B cell (primary cell): ENCODE results near the gene TTLL11. TPM values are rescaled to one million over a fixed set of nuclear protein-coding genes. Genes with fewer than 3 reads are reported as not detected.

Experiments used
- ATAC-seq: fragments of 200-7000 bp; cut with Tn5 transposase; one replicate; pipeline ENCODE4 v1.10.0; 2021; ENCODE audit warnings: low read depth, mild to moderate bottlenecking, moderate number of reproducible peaks, moderate library complexity
- CTCF ChIA-PET: fragments of 350-600 bp; sonication (Branson Sonifier 250); formaldehyde crosslinking; loops from one replicate; lab custom pipeline; 2021; ENCODE audit warnings: antibody characterized with exemption, inconsistent platforms; lab: Charles Lee
- POLR2A ChIA-PET: fragments of 350-600 bp; sonication (Branson Sonifier 250); formaldehyde crosslinking; loops from one replicate; lab custom pipeline; 2021; ENCODE audit warnings: antibody characterized with exemption; lab: Charles Lee
- DNase-seq: peaks from one replicate; pipeline ENCODE4 v3.0.0; 2013
- H2AFZ ChIP-seq: 2 replicates; pipeline ENCODE4 v1.6.1; 2012; ENCODE audit warnings: mild to moderate bottlenecking, low read depth, low read length; ENCODE audit not compliant: insufficient read depth, poor library complexity, severe bottlenecking
- H3K27ac ChIP-seq, 2 donors: 1 replicate in 1 of 2; 2 replicates in 1 of 2; pipeline ENCODE4 v1.5.1; 2012 to 2013; ENCODE audit warnings: low read length in 2 of 2, mild to moderate bottlenecking in 2 of 2, moderate library complexity in 1 of 2
- H3K27me3 ChIP-seq, 4 experiments: fragments of 200-600 bp in 1 of 4; sonication (generic) in 1 of 4; replicated peaks in 1 of 4; 1 replicate in 2 of 4; 2 replicates in 2 of 4; pipeline versions ENCODE4 v1.6.1 to v1.7.0; 2013 to 2016; ENCODE audit warnings: low read length in 3 of 4, mild to moderate bottlenecking in 2 of 4, mixed read lengths in 1 of 4, moderate library complexity in 1 of 4; ENCODE audit not compliant: insufficient read depth in 4 of 4, control insufficient read depth in 3 of 4; ENCODE audit errors: control extremely low read depth in 1 of 4
- H3K36me3 ChIP-seq, 2 experiments: replicated peaks in 1 of 2; 1 replicate in 1 of 2; 2 replicates in 1 of 2; pipeline versions ENCODE4 v1.6.1 to v1.7.1; 2013; ENCODE audit warnings: low read length in 1 of 2; ENCODE audit not compliant: insufficient read depth in 2 of 2, control insufficient read depth in 1 of 2; ENCODE audit errors: control extremely low read depth in 1 of 2, extremely low read depth in 1 of 2
- H3K4me1 ChIP-seq, 2 donors: fragments of 200-600 bp in 1 of 2; sonication (generic) in 1 of 2; 1 replicate in 1 of 2; 2 replicates in 1 of 2; pipeline versions ENCODE4 v1.5.1 to v1.6.1; 2013 to 2017; ENCODE audit warnings: low read length in 2 of 2; ENCODE audit not compliant: control insufficient read depth in 2 of 2, insufficient read depth in 2 of 2
- H3K4me2 ChIP-seq: replicated peaks from 2 replicates; pipeline ENCODE3; 2012; ENCODE audit warnings: mild to moderate bottlenecking, low read depth, low read length; ENCODE audit not compliant: poor library complexity, severe bottlenecking
- H3K4me3 ChIP-seq, 5 experiments: fragments of 200-600 bp in 1 of 5; sonication (generic) in 1 of 5; 1 replicate in 3 of 5; 2 replicates in 2 of 5; pipeline versions ENCODE4 v1.5.1 to v1.7.0; 2011 to 2016; ENCODE audit warnings: low read length in 4 of 5, mild to moderate bottlenecking in 4 of 5, low read depth in 2 of 5, control low read depth in 1 of 5, moderate library complexity in 1 of 5; ENCODE audit not compliant: insufficient read depth in 1 of 5; ENCODE audit errors: control extremely low read depth in 1 of 5, extremely low read depth in 1 of 5
- H3K79me2 ChIP-seq: fragments of 200-600 bp; sonication (generic); one replicate; pipeline ENCODE4 v1.6.0; 2016; ENCODE audit warnings: low read length; ENCODE audit not compliant: control insufficient read depth, insufficient read depth
- H3K9ac ChIP-seq: fragments of 200-600 bp; sonication (generic); 2 replicates; pipeline ENCODE4 v1.6.1; 2017; ENCODE audit warnings: mild to moderate bottlenecking, low read length, moderate library complexity
- H3K9me3 ChIP-seq, 3 donors: one replicate each; pipeline versions ENCODE4 v1.6.1 to v1.7.1; 2013; ENCODE audit warnings: low read length in 2 of 3; ENCODE audit not compliant: control insufficient read depth in 2 of 3, insufficient read depth in 1 of 3; ENCODE audit errors: control extremely low read depth in 1 of 3
- H4K20me1 ChIP-seq: 2 replicates; pipeline ENCODE4 v1.6.0; 2012; ENCODE audit warnings: mild to moderate bottlenecking, low read length; ENCODE audit not compliant: insufficient read depth, control insufficient read depth, poor library complexity, severe bottlenecking
- H3K27ac Mint-ChIP-seq: one replicate; pipeline ENCODE4 v1.8.0; 2021; ENCODE audit warnings: mixed read lengths
- H3K27me3 Mint-ChIP-seq: one replicate; pipeline ENCODE4 v1.8.0; 2021; ENCODE audit warnings: mixed read lengths
- H3K4me1 Mint-ChIP-seq: one replicate; pipeline ENCODE4 v1.8.0; 2021; ENCODE audit warnings: mixed read lengths
- H3K4me3 Mint-ChIP-seq: one replicate; pipeline ENCODE4 v1.8.0; 2021; ENCODE audit warnings: mixed read lengths
- H3K9me3 Mint-ChIP-seq: one replicate; pipeline ENCODE4 v1.8.0; 2022; ENCODE audit warnings: mixed read lengths; ENCODE audit not compliant: insufficient read depth
- EZH2 ChIP-seq: IDR thresholded peaks from 2 replicates; pipeline ENCODE4 v1.6.1; 2012; ENCODE audit warnings: borderline replicate concordance, low read depth, mild to moderate bottlenecking, moderate library complexity, low read length; ENCODE audit not compliant: insufficient read depth, poor library complexity, severe bottlenecking
- WGBS: methylation state at CpG from one replicate; pipeline ENCODE4 v1.1.5; 2013; ENCODE audit warnings: missing lambda C conversion rate; ENCODE audit not compliant: insufficient coverage; 5-methylcytosine and 5-hydroxymethylcytosine counted together
- intact Hi-C: fragments of 100-400 bp; cut with micrococcal nuclease; formaldehyde crosslinking; loops from one replicate; pipeline ENCODE4 v1.10.0; 2022
- polyA plus RNA-seq: library from polyadenylated mRNA; depleted of rRNA; stranded (reverse); fragments of >200 nt; gene quantifications from 2 replicates; pipeline ENCODE4 v1.2.3, GENCODE V29; 2012
- total RNA-seq, 2 donors: library from RNA; stranded (reverse); fragments of 120-200 nt in 1 of 2; gene quantifications; 1 replicate in 1 of 2; 2 replicates in 1 of 2; pipeline versions ENCODE4 v1.2.3 to v1.2.4, GENCODE V29; 2013 to 2022
- TF ChIP-seq, protein P1 (sequence below): fragments of 200-600 bp; IDR thresholded peaks from one replicate; pipeline ENCODE4 v1.8.0; 2022; ENCODE audit warnings: antibody characterized with exemption, mild to moderate bottlenecking

Gene TTLL11
- total and polyA plus RNA-seq, 2 donors (not counting 1 experiment from before 2014, with no cell fraction given) = 3.6 to 3.8 TPM

DNA sequence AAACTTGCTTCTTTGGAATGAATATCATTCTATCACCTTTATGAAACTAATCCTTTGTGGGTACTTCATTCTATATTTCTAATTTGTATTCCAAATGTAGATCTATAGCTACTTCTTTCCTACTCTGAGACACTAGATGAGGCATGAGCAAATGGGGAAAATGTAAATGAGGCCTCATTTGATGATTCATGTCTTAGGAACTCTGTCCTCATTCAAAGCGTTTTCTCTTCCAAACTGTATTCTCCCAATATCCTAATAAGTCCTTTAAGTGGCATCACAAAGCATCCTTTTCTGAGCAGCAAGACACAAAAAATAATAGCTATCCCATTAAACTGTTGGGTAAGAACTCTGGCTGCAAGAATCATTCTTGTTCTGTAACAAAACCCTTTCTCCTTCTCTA lies 56.1 kb downstream of the TTLL11 start:
- no peak overlapping the region for H3K27ac Mint-ChIP-seq
- peaks cover 3% of the 10 kb centered on the region for H4K20me1 ChIP-seq
- H3K4me1 Mint-ChIP-seq = peaks cover 6% of the 10 kb centered on the region
- no peak overlapping the region for H3K4me3 ChIP-seq
- H3K27me3 Mint-ChIP-seq = peaks cover 36% of the 10 kb centered on the region
- H3K79me2 ChIP-seq = no peaks in the 10 kb centered on the region
- TF ChIP-seq, protein P1, sequence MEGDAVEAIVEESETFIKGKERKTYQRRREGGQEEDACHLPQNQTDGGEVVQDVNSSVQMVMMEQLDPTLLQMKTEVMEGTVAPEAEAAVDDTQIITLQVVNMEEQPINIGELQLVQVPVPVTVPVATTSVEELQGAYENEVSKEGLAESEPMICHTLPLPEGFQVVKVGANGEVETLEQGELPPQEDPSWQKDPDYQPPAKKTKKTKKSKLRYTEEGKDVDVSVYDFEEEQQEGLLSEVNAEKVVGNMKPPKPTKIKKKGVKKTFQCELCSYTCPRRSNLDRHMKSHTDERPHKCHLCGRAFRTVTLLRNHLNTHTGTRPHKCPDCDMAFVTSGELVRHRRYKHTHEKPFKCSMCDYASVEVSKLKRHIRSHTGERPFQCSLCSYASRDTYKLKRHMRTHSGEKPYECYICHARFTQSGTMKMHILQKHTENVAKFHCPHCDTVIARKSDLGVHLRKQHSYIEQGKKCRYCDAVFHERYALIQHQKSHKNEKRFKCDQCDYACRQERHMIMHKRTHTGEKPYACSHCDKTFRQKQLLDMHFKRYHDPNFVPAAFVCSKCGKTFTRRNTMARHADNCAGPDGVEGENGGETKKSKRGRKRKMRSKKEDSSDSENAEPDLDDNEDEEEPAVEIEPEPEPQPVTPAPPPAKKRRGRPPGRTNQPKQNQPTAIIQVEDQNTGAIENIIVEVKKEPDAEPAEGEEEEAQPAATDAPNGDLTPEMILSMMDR = no peak
- TF ChIP-seq EZH2 = no peak
- no peak for DNase-seq
- H3K36me3 ChIP-seq = peaks cover 2 to 6% of the 10 kb centered on the region in 2 experiments
- no peak overlapping the region for H3K27ac ChIP-seq
- no peak overlapping the region for H3K4me2 ChIP-seq
- ChIA-PET POLR2A (no interaction called here), CTCF (interaction anchor here (0.8 to 1.3 kb wide), 2 partner anchors 350 to 489 kb away, joined by 3 read pairs; no protein-coding TSS in a partner anchor)
- whole genome bisulfite sequencing = no CpG with 5 or more reads among the region's 1 CpG
- H3K9me3 Mint-ChIP-seq = no peaks in the 10 kb centered on the region
- intact Hi-C loops = no loop called here
- no peak for ATAC-seq
- H3K27me3 ChIP-seq = peaks cover 0 to 48% (median 33%) of the 10 kb centered on the region in 4 experiments
- no peak overlapping the region for H3K9ac ChIP-seq
- H3K4me3 Mint-ChIP-seq = no peak overlapping the region
- H3K9me3 ChIP-seq = no peaks in the 10 kb centered on the region
- H2AFZ ChIP-seq = no peak overlapping the region
- H3K4me1 ChIP-seq = peaks cover 0 to 8% of the 10 kb centered on the region in 2 donors

DNA sequence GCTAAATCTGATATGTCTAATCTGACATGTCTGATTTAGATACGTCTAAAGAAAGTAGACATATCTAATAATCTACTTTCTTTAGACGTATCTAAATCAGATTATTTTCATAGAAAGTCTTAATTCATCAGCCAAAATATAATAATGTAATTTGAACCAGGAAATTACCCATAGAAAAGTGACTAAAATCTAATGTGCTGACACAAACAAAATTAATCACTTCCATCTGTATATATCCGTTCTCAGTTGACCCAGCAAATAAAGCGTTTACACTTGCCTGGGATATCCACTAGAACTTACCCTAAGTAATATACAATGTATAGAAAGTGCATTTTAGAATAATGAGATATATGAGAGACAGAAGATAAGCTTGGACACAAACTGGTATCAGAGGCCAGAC lies 56.7 kb downstream of the TTLL11 start:
- CTCF ChIA-PET = interaction anchor here (1.3 kb wide), 1 partner anchor 349 kb away, joined by 3 read pairs; no protein-coding TSS in a partner anchor

More for the DNA sequence above, 56.7 kb downstream of the TTLL11 start:
- Histone ChIP-seq H3K9ac (no peak overlapping the region), H3K4me1 (peaks cover 0 to 8% of the 10 kb centered on the region in 2 donors), H2AFZ (no peak overlapping the region), H3K79me2 (no peaks in the 10 kb centered on the region), H4K20me1 (no peaks in the 10 kb centered on the region), H3K36me3 (peaks cover 2 to 6% of the 10 kb centered on the region in 2 experiments), H3K4me3 (no peak overlapping the region), H3K27me3 (peaks cover 0 to 48% (median 33%) of the 10 kb centered on the region in 4 experiments), H3K4me2 (no peak overlapping the region), H3K27ac (no peak overlapping the region), H3K9me3 (no peaks in the 10 kb centered on the region)
- no CpG with 5 or more reads among the region's 4 CpGs for WGBS
- H3K9me3 Mint-ChIP-seq = no peaks in the 10 kb centered on the region
- DNase-seq = no peak
- H3K4me1 Mint-ChIP-seq = peaks cover 6% of the 10 kb centered on the region
- no peak for ATAC-seq
- POLR2A ChIA-PET = no interaction called here
- intact Hi-C loops = no loop called here
- TF ChIP-seq, protein P1 = no peak
- TF ChIP-seq EZH2 = no peak
- H3K4me3 Mint-ChIP-seq = no peak overlapping the region
- no peak overlapping the region for H3K27ac Mint-ChIP-seq
- H3K27me3 Mint-ChIP-seq = peaks cover 36% of the 10 kb centered on the region
